ENCODE data around the gene DBNL.

DBNL gene

GRCh38 chr7:44102846-44103565 is 58.5 kb downstream of the DBNL start:
- Histone ChIP-seq H3K9me3 (ENCODE audit: insufficient read depth, low read length) (no peaks in the 10 kb centered on the region), H3K4me3 (ENCODE audit: insufficient read depth, low read length, poor library complexity, severe bottlenecking) (no peak overlapping the region), H3K9me2 (replicated peaks; ENCODE audit: insufficient read depth, low read length) (no peaks in the 10 kb centered on the region), H3K36me3 (ENCODE audit: low read length) (no peaks in the 10 kb centered on the region), H3F3A (ENCODE audit: insufficient read depth) (no peaks in the 10 kb centered on the region), H4K20me1 (ENCODE audit: low read depth, low read length) (no peaks in the 10 kb centered on the region), H3K27ac (ENCODE audit: low read depth, low read length) (no peak overlapping the region), H3K79me2 (ENCODE audit: insufficient read depth, low read length) (no peaks in the 10 kb centered on the region), H3K27me3 (ENCODE audit: low read length) (no peaks in the 10 kb centered on the region), H2AFZ (ENCODE audit: low read depth, low read length, severe bottlenecking) (no peak overlapping the region), H3K4me2 (ENCODE audit: low read depth, low read length, poor library complexity, severe bottlenecking) (no peak overlapping the region), H3K9ac (ENCODE audit: low read length) (no peak overlapping the region)
- no peak for TF ChIP-seq CTCF (IDR thresholded peaks at IDR 0.05; ENCODE audit: insufficient read depth, low read length, poor library complexity, severe bottlenecking)
- no peak for TF ChIP-seq EZH2phosphoT487 (conservative IDR thresholded peaks at IDR 0.05; ENCODE audit: low read length)

GRCh38 chr7:44103566-44103922 is 59.0 kb downstream of the DBNL start:
- Histone ChIP-seq H3K9ac (ENCODE audit: low read length) (no peak overlapping the region), H2AFZ (ENCODE audit: low read depth, low read length, severe bottlenecking) (no peak overlapping the region), H3K27me3 (ENCODE audit: low read length) (no peaks in the 10 kb centered on the region), H4K20me1 (ENCODE audit: low read depth, low read length) (no peaks in the 10 kb centered on the region), H3K4me3 (ENCODE audit: insufficient read depth, low read length, poor library complexity, severe bottlenecking) (no peak overlapping the region), H3K9me3 (ENCODE audit: insufficient read depth, low read length) (no peaks in the 10 kb centered on the region), H3K79me2 (ENCODE audit: insufficient read depth, low read length) (no peaks in the 10 kb centered on the region), H3K27ac (ENCODE audit: low read depth, low read length) (no peak overlapping the region), H3F3A (ENCODE audit: insufficient read depth) (no peaks in the 10 kb centered on the region), H3K36me3 (ENCODE audit: low read length) (no peaks in the 10 kb centered on the region), H3K4me2 (ENCODE audit: low read depth, low read length, poor library complexity, severe bottlenecking) (no peak overlapping the region), H3K9me2 (replicated peaks; ENCODE audit: insufficient read depth, low read length) (no peaks in the 10 kb centered on the region)
- TF ChIP-seq CTCF (IDR thresholded peaks at IDR 0.05; ENCODE audit: insufficient read depth, low read length, poor library complexity, severe bottlenecking): no peak
- TF ChIP-seq EZH2phosphoT487 (conservative IDR thresholded peaks at IDR 0.05; ENCODE audit: low read length): no peak

GRCh38 chr7:44103923-44104859 is 59.7 kb downstream of the DBNL start, which contains the start of gene AEBP1:
Gene AEBP1 (plus strand): TSS chr7:44104345. CDS start chr7:44104666, 321 bp downstream.
- no peaks in the 10 kb centered on the region for H3K9me2 ChIP-seq (replicated peaks; ENCODE audit: insufficient read depth, low read length)
- H3K4me3 ChIP-seq (ENCODE audit: insufficient read depth, low read length, poor library complexity, severe bottlenecking): no peak within 1 kb of the TSS
- no peak within 1 kb of the TSS for H3K27ac ChIP-seq (ENCODE audit: low read depth, low read length)
- H3K27me3 ChIP-seq (ENCODE audit: low read length): no peaks in the 10 kb centered on the region
- no peak within 1 kb of the TSS for H3K9ac ChIP-seq (ENCODE audit: low read length)
- no peak within 1 kb of the TSS for H3K4me2 ChIP-seq (ENCODE audit: low read depth, low read length, poor library complexity, severe bottlenecking)
- H3K79me2 ChIP-seq (ENCODE audit: insufficient read depth, low read length): no peaks in the 10 kb centered on the region
- no peaks in the 10 kb centered on the region for H3K9me3 ChIP-seq (ENCODE audit: insufficient read depth, low read length)
- TF ChIP-seq CTCF (IDR thresholded peaks at IDR 0.05; ENCODE audit: insufficient read depth, low read length, poor library complexity, severe bottlenecking): no peak
- no peak for TF ChIP-seq EZH2phosphoT487 (conservative IDR thresholded peaks at IDR 0.05; ENCODE audit: low read length)
- H3K36me3 ChIP-seq (ENCODE audit: low read length): no peaks in the 10 kb centered on the region
- H3F3A ChIP-seq (ENCODE audit: insufficient read depth): no peaks in the 10 kb centered on the region
- no peak within 1 kb of the TSS for H2AFZ ChIP-seq (ENCODE audit: low read depth, low read length, severe bottlenecking)
- no peaks in the 10 kb centered on the region for H4K20me1 ChIP-seq (ENCODE audit: low read depth, low read length)

All from SU-DHL-6 (cell line).